Breast epithelium (tissue), 3 donors: Measurements from ENCODE around the gene FRMD4A.

ENCODE experiments used
- CTCF ChIP-seq, 3 donors: fragments of 450-650 bp; IDR thresholded peaks; one replicate each; pipeline ENCODE4 v1.5.1; 2016 to 2017; ENCODE audit warnings: antibody characterized with exemption in 3 of 3, mild to moderate bottlenecking in 3 of 3, moderate library complexity in 3 of 3
- POLR2A ChIP-seq: fragments of 450-650 bp; IDR thresholded peaks from one replicate; pipeline ENCODE4 v1.6.1; 2016; ENCODE audit warnings: antibody characterized with exemption, mild to moderate bottlenecking, moderate library complexity
- POLR2AphosphoS5 ChIP-seq, 3 donors: sonication (generic); formaldehyde crosslinking; IDR thresholded peaks; one replicate each; pipeline ENCODE4 v1.6.1; 2017; ENCODE audit warnings: antibody characterized with exemption in 3 of 3

- TF ChIP-seq POLR2AphosphoS5 (IDR thresholded peaks at IDR 0.05) (no peak), CTCF (IDR thresholded peaks at IDR 0.05) (no peak), POLR2A (no peak)
Measured at GRCh38 chr10:13717571-13717935, 613.2 kb downstream of the FRMD4A start.
